Nucleus accumbens (tissue), 56 donors: ENCODE data around the gene FLRT2.

Experiments
- DNase-seq, 56 donors: peaks; one replicate each; lab custom pipeline; 2025; lab: John Stamatoyannopoulos, UW

FLRT2 gene

DNA sequence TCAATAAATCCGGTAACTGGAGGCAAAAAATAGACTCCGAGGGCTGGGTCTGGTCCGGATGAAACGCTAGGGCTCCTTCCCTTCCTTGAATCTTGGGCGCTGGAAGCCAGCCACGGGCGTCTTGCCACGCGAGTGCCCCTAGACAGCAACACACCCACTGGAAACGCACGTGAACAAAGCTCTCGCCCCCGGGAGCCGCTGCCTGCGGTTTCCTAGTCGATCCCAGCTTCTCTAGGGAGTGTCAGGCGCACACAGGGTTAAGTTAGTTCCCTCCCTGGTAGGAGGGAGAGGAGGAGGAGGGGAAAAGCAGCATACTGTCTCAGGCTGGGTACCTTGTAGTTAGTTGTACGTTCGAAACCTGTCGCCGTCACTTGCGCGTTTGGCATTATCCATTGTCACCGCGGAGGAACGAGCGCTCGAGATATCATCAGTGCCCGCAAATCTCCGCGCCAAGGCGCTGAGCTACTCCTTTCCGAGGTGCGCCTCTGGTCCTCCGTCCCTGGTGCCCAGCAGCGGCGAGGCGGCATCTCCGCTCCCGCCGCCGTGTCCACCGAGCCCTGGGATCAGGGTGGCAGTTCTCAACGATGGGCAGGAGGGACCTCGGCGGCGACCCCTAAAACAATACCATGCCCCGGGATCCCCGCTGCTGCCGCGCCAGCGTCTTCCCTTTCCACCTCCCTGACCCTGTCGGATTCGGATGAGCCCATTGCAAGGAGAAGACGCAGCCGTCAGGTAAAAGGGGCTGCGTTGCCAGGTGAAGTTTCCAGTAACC, at the start of gene FLRT2:
Gene FLRT2, plus strand, starts transcription at position 342 of the 772 bp plus-strand sequence. CDS start 91,371 bp downstream, outside the sequence.
- peak in 35 of 56 donors; percentile 14 to 75 (median 50) for DNase-seq

GRCh38 chr14:85481471-85481870, 48.5 kb upstream of the FLRT2 start:
- DNase-seq: no peak

GRCh38 chr14:85482552-85482951, 47.4 kb upstream of the FLRT2 start:
- DNase-seq: no peak

DNA sequence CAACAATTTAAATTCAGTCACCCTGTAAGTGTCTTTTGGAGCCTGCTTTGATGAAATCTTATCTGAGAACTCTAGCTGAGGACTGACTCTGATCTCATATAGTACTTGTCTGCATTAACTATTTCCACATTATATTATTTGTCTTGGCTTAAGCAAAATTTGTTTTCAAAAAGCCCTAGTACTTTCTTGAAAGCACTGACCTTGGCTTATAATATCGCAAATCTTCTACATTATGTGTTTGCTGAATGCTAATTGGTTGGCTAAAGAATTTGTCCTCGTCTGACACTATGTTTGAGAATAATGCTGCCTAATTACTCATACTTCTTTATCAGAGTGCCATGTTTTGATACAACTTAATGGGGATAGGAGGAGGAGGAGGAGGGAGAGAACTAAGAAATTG, 46.9 kb upstream of the FLRT2 start:
- DNase-seq: no peak

- DNase-seq: no peak
Observed at GRCh38 chr14:85483652-85484051, 46.3 kb upstream of the FLRT2 start.

- no peak for DNase-seq
Observed at GRCh38 chr14:85487215-85487614, 42.7 kb upstream of the FLRT2 start.

DNA sequence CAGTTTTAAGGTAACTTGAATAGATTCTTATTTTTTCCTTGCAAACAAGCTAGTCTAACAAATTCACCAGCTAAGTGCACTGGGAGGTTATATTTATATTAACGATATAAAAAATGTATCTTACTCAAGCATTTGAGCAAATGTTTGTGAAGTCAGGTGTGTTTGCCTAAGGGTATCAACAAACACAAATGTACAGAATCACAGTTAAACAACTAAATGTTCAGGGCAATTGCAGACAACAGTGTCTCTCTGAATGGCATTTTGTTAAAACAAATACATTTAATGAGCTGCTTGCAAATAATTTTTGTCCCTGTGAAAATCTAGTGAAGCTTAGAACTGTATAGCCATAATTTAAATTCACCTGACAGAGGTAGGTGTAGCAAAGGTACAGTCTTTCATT, 28.2 kb upstream of the FLRT2 start:
- no peak for DNase-seq

GRCh38 chr14:85508863-85509262, 21.1 kb upstream of the FLRT2 start:
- DNase-seq: no peak

GRCh38 chr14:85512451-85512850, 17.5 kb upstream of the FLRT2 start:
- DNase-seq: no peak

DNA sequence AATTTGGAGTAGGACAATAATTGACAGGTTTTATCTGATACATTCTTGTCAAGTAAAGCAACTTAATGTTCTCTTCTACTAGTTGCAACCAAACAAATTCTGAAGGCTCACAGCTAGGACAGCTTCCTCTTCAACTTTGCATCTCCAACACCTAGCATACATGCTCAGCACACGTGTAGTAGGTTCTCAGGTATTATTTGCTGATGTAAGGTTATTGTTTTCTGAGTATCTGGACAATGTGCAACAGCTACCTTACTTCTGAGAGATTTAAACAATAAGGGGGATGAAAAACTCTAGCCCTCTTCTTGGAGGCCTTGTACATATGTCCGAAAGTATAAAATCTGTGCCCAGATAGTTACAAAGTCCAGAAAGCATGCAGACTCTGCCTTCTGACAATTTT, 15.5 kb upstream of the FLRT2 start:
- no peak for DNase-seq

- no peak for DNase-seq
Observed at GRCh38 chr14:85516239-85517113, 13.5 kb upstream of the FLRT2 start.

DNA sequence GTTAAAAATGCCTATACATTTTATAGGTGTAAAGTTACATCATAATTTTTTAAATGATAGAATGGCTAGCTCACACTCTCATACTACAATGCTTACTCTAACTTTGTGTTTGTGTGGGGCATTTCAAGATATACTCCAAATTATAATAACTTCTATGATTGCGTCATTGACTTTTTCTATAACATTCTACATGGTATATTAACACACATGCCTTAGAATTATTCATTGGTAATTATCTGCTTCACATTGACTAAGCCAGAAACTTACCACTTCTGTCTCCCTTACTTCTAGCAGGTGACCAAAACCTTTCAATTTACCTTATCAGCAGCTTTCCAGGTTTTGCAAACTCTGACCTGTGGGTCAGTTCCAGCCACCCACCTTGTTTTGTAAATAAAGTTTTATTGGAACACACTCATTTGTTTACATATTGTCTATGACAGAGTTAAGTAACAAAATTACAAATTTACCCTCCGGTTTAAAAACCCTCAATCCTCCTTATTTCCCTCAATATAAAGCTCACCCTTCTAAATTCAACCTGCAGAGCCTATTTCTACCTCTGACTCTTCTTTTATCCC, 12.7 kb upstream of the FLRT2 start:
- no peak for DNase-seq

- no peak for DNase-seq
Observed at GRCh38 chr14:85519661-85520305, 10.2 kb upstream of the FLRT2 start.

- no peak for DNase-seq
Observed at GRCh38 chr14:85520581-85520980, 9.4 kb upstream of the FLRT2 start.

DNA sequence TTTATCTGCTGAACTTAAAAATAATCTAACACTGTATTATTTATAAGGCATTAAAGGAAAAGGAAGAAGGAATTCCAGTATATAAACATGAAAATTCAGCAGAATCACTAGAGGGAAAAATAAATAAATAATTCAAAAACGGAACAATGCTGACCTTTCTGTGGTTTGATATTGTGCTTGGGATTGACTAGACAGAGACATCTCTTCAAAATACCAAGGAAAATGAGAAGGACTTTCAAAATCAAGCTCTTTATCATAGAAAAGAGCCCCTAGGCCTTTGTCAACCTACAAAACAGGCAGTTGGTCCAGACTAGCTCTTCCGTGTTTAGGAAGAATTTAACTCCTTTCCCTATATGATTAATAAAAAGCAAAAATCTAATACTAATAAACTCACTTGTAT, 6.3 kb upstream of the FLRT2 start:
- DNase-seq: no peak

- DNase-seq: no peak
Observed at GRCh38 chr14:85527006-85527405, 2.9 kb upstream of the FLRT2 start.

- no peak for DNase-seq
Observed at GRCh38 chr14:85527445-85528035, 2.4 kb upstream of the FLRT2 start.

DNA sequence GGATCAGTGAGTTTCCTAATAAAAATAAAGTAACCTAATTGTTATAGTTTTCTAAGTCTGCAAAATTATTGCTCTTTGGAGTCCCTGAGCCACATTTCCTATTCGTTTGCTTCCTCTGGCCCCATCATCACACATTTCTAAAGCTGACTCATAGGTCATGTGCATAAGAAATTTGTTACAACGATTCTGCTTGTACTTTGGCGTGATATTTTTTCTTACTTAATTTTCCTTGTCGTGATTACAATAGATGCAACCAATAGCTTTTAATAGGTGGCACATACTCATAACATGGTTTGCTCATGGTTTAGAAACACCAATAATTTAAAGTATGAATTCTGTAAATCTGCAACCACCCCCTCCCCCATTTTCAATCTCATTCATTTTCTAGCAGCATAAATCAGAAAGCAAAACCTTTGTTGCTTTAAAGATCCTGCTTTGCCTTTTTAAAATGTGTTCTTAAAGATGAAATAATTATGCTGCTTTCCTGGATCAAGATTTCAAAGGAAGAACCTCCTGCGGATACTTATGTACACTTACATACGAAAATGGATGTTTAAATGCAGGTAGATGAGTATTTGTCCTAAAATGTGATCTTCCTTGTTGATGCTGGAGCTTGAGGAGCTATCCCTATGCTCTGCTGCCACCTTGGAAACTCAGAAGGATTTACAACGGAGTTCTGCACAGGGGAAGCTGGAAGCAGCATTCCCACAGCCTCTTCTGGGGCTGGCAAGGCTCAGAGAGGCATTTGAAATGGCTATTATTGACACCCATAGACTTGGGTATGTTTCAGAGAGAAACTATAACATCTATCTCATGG, 1.7 kb upstream of the FLRT2 start:
- peak in 28 of 56 donors; percentile 0 to 68 (median 27) for DNase-seq

GRCh38 chr14:85528897-85529631, 880 bp upstream of the FLRT2 start:
- peak in 12 of 56 donors; percentile 13 to 53 (median 40) for DNase-seq
